ENCODE measurements around the gene HS6ST3.

The HS6ST3 gene

DNA sequence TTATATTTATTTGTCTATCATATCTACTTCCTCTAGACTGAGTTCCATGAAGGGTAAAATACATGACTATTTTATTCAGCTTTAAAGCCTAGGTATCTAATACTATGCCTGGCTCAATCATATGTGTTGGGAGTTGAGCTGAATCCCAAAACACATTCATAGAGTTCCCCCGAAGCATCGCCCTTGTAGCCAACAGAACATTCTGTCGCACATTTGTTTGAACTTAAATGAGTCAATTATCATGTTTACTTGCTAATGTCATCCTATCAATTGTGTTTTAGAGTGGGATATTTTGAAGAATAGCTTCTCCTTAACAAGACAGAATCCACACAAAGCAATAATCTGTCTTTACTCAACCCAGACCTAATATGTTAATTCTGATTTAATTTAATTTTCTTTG is 252.4 kb downstream of the HS6ST3 start:
- no peak for DNase-seq

DNA sequence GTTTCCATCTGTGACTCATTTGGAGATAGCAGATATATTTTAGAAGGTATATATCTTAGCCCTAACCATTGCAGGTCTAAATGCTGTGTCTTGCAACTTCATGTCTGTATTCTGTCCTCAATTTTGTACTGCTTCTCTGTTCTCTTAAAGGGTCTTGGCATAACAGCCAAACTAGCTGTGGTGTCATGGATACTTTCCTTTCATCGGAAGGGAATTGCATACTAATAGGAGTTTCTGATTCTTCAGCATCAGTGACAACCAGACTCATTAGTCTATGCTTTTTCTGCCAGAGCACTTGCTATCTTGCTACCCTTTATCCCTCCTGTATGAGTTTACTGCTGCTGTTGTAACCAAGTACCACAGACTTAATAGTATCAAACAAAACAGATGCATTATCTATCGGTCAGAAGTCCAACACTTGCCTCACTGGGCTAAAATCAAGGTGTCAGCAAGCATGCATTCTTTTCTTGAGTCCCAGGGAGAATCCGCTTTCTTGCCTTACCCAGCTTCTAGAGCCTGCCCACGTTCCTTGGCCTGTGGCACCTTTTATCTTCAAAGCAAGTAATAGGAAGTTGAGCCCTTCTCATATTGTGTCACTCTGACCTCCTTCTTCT is 253.1 kb downstream of the HS6ST3 start:
- no peak for DNase-seq

DNA sequence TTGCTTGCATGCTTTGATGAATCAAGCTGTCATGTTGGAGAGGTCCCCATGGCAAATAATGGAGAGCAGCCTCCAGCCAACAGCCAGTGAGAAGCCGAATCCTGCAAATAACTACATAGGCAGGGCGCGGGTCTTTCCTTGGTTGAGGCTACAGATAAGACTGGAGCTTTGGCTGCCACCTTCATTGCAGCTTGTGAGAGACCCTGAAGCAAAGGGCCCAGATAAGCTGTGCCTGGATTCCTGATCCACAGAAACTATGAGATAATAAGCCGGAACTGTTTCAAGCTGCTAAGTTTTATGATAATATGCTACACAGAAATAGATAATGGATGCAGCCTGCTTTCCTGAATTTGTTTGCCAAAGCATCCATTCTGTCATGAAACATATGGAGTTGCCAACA is 257.0 kb downstream of the HS6ST3 start:
- DNase-seq: no peak

DNA sequence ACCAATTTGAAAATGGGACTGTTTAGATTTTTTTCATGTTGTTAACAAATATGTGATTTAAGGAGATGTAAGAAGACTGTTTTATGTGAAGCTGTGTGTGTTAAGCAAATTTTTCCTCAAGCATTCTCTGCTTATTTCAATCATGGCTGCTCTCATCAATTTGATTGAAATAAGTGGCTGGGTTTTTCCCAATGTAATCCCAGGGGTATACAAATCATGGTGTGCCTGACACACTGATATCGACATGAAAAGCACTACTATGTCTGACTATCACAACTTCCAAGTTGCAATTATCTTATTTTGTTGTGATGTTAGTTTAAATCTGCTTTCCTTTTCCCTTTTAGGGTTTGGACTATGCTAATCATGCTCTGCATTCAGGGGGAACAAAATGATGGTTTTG is 283.7 kb downstream of the HS6ST3 start:
- DNase-seq: no peak

- no peak for DNase-seq
Observed at GRCh38 chr13:96377835-96378234, 287.9 kb downstream of the HS6ST3 start.

DNA sequence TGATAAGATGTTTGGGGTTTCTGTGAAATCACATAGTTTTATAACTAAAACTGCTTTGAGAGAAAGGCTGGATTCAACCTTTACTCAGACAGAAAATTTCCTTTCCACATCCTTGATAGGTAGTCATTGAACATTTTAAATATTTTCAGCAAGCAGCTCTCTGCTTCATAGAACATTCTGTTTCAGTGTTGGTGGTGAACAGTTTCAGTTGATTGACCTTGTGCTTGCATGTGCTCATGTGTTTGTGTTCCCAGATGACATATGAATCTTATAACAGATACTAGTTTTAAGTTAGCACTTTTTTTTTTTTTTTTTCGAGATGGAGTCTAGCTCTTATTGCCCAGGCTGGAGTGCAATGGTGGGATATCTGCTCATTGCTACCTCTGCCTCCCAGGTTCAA is 290.1 kb downstream of the HS6ST3 start:
- DNase-seq: no peak

GRCh38 chr13:96381681-96382080 is 291.8 kb downstream of the HS6ST3 start:
- DNase-seq: no peak

DNA sequence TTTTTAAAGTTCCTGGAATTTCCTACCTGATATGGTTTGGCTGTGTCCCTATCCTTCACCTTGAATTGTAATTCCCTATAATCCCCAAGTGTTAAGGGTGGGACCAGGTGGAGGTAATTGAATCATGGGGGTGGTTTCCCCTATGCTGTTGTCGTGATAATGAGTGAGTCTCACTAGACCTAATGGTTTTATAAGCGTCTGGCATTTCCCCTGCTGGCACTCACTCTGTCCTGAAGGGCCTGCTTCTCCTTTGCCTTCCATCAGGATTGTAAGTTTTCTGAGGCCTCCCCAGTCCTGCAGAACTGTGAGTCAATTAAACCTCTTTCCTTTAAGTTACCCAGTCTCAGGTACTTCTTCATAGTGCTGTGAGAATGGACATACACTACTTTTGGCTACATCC is 298.7 kb downstream of the HS6ST3 start:
- no peak for DNase-seq

DNA sequence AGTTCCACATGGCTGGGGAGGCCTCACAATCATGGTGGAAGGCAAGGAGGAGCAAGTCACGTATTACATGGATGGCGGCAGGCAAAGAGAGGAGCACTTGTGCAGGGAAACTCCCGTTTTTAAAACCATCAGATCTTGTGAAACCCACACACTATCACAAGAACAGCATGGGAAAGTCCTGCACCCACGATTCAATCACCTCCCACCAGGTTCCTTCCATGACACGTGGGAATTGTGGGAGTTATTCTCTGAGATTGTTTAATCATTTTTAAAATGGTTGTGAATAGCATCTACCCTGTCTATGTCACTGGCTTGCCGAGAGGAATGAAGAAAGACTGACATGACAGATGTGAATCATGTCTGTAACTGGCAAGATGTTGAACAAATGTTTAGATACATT is 301.7 kb downstream of the HS6ST3 start:
- no peak for DNase-seq

DNA sequence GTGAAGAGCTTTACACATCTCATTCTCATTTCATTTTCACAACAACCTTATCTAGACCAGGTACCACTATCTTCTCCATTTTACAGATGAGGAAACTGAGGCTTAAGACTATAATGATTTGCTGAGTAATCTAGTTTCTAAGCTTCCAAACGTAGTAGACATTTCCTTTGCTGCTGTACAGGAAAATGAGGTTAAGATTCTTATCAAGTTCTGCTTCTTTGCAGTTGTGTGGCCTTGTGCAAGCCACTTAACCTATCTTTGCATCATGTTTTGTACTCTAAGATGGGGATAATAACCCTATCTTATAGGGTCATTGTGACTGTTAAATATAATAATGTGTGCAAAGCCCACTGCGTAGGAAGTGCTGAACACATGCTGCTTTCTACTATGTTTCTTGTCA is 307.9 kb downstream of the HS6ST3 start:
- DNase-seq: no peak

DNA sequence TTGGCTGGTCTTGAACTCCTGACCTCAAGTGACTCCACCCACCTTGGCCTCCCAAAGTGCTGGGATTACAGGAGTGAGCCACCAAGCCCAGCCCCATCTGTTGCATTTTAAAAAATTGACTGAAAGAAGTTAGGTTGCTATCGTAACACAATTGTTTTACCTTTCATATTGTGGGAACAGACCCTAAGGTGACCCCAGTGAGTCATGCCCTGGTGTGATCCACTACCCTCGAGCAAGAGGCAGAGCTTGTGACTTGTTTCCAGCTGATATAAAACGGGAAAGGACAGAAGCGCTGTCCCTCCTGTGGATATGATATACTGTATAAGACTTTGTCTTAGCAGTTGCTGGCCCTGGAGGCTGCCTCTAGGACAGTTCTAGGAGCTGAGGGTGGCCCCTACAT is 308.6 kb downstream of the HS6ST3 start:
- no peak for DNase-seq

DNA sequence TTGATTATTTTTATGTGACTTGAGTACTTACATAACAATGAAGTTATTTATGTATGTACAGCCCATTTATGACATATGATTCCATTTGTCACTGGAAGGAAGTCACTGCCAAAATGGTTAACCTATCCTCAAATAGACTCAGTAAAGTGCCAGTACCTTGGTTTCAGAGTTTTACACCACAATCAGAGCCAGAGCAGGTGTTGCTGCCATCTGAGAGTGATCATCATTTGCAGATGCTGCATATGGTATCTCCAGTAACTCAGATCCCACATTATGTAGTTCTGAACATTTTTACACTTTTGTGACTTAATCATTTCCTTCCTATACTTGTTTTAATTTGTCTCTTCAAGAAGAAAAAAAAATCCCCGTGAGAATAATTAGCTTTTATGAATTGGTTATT is 313.3 kb downstream of the HS6ST3 start:
- DNase-seq: no peak

DNA sequence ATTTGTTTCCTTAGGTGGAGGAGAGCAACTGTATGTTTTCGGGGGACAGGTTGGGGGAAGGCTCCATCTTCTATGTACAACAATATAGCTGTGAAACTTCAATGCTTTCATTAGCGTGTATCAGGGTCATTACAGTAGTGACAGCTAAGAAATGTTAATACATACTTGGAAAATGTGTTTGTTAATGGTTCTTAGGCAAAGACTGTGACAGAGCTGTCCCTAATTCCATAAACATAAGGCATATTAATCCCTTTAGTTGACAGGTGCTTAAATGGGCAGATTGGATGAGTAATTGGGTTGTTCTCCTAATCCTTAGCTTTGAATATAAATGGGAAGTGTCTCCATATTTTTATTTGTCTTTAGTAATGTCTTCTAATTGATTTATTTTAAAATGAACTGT is 313.7 kb downstream of the HS6ST3 start:
- no peak for DNase-seq

- DNase-seq: no peak
Observed at GRCh38 chr13:96415831-96416385, 326.0 kb downstream of the HS6ST3 start.

GRCh38 chr13:96417939-96418685 is 328.2 kb downstream of the HS6ST3 start:
- DNase-seq: no peak

DNA sequence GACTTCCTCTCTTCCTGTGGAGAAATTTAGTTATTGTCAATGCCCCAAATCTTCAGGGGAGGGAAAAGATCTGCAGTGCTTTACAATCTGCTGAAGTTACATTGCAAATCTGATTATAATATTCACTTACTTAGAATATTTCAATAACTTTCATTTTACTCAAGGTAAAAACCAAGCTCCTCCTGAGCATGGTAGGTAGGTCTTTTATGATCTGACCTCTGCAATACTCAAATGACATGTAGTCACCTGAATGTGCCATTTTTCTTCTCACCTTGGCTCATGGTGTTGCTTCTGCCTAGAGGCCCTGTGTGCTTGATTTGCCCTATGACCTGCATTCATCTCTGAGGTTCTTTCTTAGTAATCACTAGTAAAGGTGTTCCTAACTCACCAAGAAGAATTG is 331.4 kb downstream of the HS6ST3 start:
- no peak for DNase-seq

- DNase-seq: no peak
Observed at GRCh38 chr13:96422002-96422401, 332.1 kb downstream of the HS6ST3 start.

DNA sequence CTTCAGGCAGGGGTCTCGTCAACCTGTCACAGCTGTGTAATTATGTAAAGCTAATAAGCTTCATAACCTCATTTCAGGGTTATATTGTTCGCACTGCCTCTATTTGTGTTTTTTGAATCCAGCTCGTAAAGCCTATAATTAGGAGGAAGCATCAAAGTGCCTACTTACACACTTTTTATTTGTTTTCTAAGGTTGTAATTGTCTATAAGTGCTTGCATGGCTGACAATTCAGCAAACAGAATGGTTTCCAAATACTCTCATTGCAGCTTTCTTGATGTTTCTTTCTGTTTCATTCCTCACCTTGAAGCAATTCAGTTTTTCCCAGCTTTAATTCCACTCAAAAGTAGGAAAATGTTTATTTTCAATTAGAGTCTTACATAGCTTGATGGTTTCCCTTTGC is 336.3 kb downstream of the HS6ST3 start:
- no peak for DNase-seq

- no peak for DNase-seq
Observed at GRCh38 chr13:96428911-96429310, 339.0 kb downstream of the HS6ST3 start.

DNA sequence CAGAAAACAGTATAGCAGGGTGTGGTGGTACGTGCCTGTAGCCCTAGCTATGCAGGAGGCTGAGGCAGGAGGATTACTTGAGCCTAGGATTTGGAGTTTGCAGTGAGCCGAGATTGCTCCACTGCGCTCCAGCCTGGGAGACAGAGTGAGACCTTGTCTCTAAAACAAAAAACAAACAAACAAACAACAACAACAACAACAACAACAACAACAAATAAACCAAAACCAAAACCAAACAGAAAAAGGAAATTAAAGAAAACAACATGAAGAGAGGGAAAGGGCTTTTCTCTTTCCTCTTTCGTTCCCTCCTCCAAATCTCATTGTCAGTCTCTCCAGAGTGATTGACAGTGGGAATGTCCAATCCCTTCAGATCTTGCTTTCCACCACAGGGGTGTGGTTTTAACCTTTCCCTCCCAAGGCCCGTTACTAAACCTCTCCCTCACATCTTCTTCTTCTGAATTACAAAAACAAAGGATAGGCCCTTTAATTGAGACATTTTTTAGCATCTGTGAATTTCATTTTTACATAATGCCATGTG is 341.2 kb downstream of the HS6ST3 start:
- no peak for DNase-seq

DNA sequence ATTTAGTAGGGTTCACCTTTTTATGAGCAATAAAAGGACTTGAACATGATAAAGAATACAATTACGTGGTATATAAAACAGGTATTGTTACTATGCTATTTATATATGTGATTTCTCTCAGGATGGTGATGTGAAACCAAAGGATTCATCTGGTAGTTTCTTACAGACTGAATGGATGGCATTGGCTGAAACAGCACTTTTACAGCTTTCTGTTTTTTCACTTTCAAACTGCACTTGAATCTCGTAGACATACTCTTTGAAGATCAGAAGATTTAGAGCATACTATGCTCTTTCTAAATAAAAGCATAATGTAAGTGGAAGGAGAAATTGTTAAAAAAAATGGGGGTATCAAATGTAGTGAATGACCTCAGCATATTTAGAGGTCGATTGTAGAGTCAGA is 354.8 kb downstream of the HS6ST3 start:
- DNase-seq: no peak

DNA sequence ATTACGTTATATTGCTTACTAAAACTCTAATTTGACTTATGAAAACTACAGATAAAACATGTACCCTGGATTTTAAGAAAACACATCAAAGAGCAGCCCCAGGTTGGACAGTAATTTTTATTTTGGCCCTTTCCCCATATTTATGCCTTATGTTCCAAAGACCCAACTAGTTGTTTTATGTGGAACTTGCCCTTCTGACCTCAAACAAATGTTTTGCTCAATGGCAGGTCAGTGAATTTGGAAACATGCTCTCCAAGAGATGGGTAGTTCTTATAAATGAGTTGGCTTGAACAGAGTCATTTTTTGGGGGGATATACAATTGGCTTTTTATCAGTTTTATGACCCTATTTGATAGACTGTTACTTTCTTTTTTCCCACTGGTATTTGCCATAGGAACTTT is 360.0 kb downstream of the HS6ST3 start:
- DNase-seq: no peak

GRCh38 chr13:96450326-96451020 is 360.6 kb downstream of the HS6ST3 start:
- no peak for DNase-seq

- DNase-seq: no peak
Observed at GRCh38 chr13:96454466-96454865, 364.6 kb downstream of the HS6ST3 start.

Measured in effector CD8-positive, alpha-beta T cell (primary cell).